HG03280 (cell line): ENCODE measurements around the gene TTLL9.
A peak's percentile ranks its signal among the peaks of the same experiment; 100 is the strongest.

Experiments used
- ATAC-seq: cut with Tn5 transposase; IDR thresholded peaks from one replicate; pipeline ENCODE4 v1.9.1; 2021; ENCODE audit warnings: mild to moderate bottlenecking, moderate library complexity; ENCODE audit not compliant: unreplicated experiment

The TTLL9 gene

GRCh38 chr20:31877684-31878083 is 7.2 kb downstream of the TTLL9 start:
- no peak for ATAC-seq

- ATAC-seq, result peak; percentile 82
Observed at GRCh38 chr20:31879143-31879987, 8.9 kb downstream of the TTLL9 start.

GRCh38 chr20:31881945-31882344 is 11.5 kb downstream of the TTLL9 start:
- ATAC-seq, result no peak

GRCh38 chr20:31883829-31884228 is 13.4 kb downstream of the TTLL9 start:
- ATAC-seq, result no peak

- ATAC-seq, result no peak
Observed at GRCh38 chr20:31890646-31891045, 20.2 kb downstream of the TTLL9 start.

- ATAC-seq, result peak; percentile 89
Observed at GRCh38 chr20:31894980-31895675, 24.7 kb downstream of the TTLL9 start.

GRCh38 chr20:31896049-31896448 is 25.6 kb downstream of the TTLL9 start:
- no peak for ATAC-seq

GRCh38 chr20:31897541-31897940 is 27.1 kb downstream of the TTLL9 start:
- ATAC-seq, result no peak

GRCh38 chr20:31901615-31902014 is 31.2 kb downstream of the TTLL9 start:
- no peak for ATAC-seq

GRCh38 chr20:31903627-31904386 is 33.4 kb downstream of the TTLL9 start:
- no peak for ATAC-seq

- ATAC-seq, result no peak
Observed at GRCh38 chr20:31906001-31906400, 35.6 kb downstream of the TTLL9 start.

- ATAC-seq, result no peak
Observed at GRCh38 chr20:31907046-31907445, 36.6 kb downstream of the TTLL9 start.

GRCh38 chr20:31908016-31908415 is 37.6 kb downstream of the TTLL9 start:
- no peak for ATAC-seq

- no peak for ATAC-seq
Observed at GRCh38 chr20:31908424-31908823, 38.0 kb downstream of the TTLL9 start.

- no peak for ATAC-seq
Observed at GRCh38 chr20:31909253-31910070, 39.0 kb downstream of the TTLL9 start.

GRCh38 chr20:31910071-31910803 is 39.8 kb downstream of the TTLL9 start:
- no peak for ATAC-seq

- ATAC-seq, result no peak
Observed at GRCh38 chr20:31913431-31914157, 43.2 kb downstream of the TTLL9 start.

GRCh38 chr20:31914170-31914569 is 43.7 kb downstream of the TTLL9 start:
- ATAC-seq, result no peak
